Adipocyte (in vitro differentiated cells): ENCODE measurements around the gene RUNX1.
A peak's percentile ranks its signal among the peaks of the same experiment; 100 is the strongest.

Experiments
- DNase-seq: peaks from one replicate; pipeline ENCODE4 v3.0.0-alpha.2; 2015; ENCODE audit warnings: low read depth
- H3K27me3 ChIP-seq: replicated peaks from 2 replicates; pipeline ENCODE4 v1.7.0; 2013; ENCODE audit warnings: mild to moderate bottlenecking, low read length, moderate library complexity; ENCODE audit not compliant: control insufficient read depth, insufficient read depth
- H3K36me3 ChIP-seq: 2 replicates; pipeline ENCODE4 v1.7.0; 2013; ENCODE audit warnings: low read length, mild to moderate bottlenecking, moderate library complexity; ENCODE audit not compliant: control insufficient read depth, insufficient read depth, severe bottlenecking
- H3K4me1 ChIP-seq: 2 replicates; pipeline ENCODE4 v1.7.0; 2013; ENCODE audit warnings: mild to moderate bottlenecking, low read length, moderate library complexity; ENCODE audit not compliant: control insufficient read depth, insufficient read depth
- H3K4me3 ChIP-seq: 2 replicates; pipeline ENCODE4 v1.7.0; 2013; ENCODE audit warnings: mild to moderate bottlenecking, low read length, moderate library complexity
- H3K9ac ChIP-seq: 2 replicates; pipeline ENCODE4 v1.7.0; 2013; ENCODE audit warnings: mild to moderate bottlenecking, low read length, moderate library complexity
- H3K9me3 ChIP-seq: 2 replicates; pipeline ENCODE4 v1.7.0; 2013; ENCODE audit warnings: mild to moderate bottlenecking, low read length, moderate library complexity; ENCODE audit not compliant: control insufficient read depth

Gene RUNX1

GRCh38 chr21:34988625-34989024 is 60.5 kb downstream of the RUNX1 start:
- no peaks in the 10 kb centered on the region for H3K36me3 ChIP-seq
- H3K4me1 ChIP-seq = peaks cover 51% of the 10 kb centered on the region
- no peak overlapping the region for H3K4me3 ChIP-seq
- no peak for DNase-seq
- no peaks in the 10 kb centered on the region for H3K9me3 ChIP-seq
- H3K9ac ChIP-seq = no peak overlapping the region
- no peaks in the 10 kb centered on the region for H3K27me3 ChIP-seq

GRCh38 chr21:34988139-34988538 is 61.0 kb downstream of the RUNX1 start:
- H3K9me3 ChIP-seq = no peaks in the 10 kb centered on the region
- H3K4me3 ChIP-seq = no peak overlapping the region
- no peak overlapping the region for H3K9ac ChIP-seq
- H3K27me3 ChIP-seq = no peaks in the 10 kb centered on the region
- H3K4me1 ChIP-seq = peaks cover 51% of the 10 kb centered on the region
- H3K36me3 ChIP-seq = no peaks in the 10 kb centered on the region
- DNase-seq = no peak

DNA sequence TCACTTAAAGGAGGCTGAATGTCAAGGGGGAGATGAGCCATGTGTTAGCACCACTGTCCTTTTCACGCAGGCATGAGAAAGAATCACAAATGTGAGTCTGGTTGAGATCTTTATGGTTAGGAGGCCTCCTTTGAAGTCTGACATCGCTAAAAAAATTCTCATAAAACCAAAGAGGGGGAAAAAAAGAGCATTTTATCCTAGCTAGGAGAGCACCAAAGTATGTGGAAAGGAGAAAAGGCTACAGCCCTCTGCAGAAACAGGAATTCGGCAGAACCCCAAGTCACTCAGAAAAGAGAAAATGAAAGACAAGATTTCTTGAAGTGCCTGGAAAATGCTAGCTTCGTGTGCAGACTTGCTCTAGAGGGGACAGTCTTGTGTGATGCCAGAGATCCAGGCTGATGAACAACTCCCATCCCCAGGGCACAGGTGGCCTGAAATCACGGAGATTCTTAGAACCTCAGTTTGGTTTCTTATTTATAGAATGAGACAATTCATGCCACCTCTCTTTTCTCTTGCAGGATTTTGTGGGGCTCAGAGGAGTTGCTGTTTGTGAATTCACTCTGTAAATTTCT is 61.5 kb downstream of the RUNX1 start:
- no peak for DNase-seq
- Histone ChIP-seq H3K4me3 (no peak overlapping the region), H3K9ac (peak overlapping the region; percentile 58), H3K27me3 (no peaks in the 10 kb centered on the region), H3K9me3 (no peaks in the 10 kb centered on the region), H3K4me1 (peaks cover 51% of the 10 kb centered on the region), H3K36me3 (no peaks in the 10 kb centered on the region)

DNA sequence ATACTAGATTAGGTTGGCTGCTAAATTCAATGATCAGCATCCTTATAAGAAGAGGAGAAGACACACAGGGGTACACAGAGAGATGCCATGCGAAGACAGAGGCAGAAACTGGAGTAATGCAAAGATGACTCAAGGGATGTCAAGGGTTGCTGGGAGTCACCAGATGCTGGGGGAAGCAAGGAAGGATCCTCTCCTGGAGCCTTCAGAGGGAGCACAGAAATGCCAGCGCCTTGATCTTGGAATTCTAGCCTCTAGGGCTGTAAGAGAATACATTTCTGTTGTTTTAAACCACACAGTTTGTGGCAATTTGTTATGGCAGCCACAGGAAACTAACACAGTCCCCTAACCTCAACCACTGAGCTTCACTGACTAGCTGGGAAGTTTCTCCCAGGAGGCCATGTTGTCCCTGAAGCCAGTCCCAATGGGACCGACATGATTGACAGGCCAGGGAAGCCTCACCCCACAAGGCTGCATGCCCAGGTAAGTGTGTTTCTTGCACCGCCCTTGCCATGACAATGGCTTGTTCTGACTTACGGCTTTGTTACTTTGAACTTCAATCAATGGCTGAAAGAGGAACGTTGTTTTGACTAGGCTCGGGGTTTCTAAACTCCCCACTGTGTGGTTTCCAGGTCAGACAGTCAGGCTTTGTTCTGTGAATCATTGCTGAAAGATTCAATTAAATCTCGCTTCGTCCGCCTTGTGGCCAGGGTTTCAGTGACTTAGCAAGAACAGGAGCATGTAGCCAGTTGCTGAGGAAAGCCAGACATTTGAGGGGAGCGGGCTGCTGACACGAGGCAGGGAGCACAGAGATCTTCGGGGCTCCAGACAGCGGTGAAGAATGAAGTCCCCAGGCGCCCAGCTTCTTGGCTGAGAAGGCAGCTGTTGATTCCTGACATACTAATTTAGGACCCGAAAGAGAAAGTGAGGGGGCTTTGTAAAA is 62.3 kb downstream of the RUNX1 start:
- Histone ChIP-seq H3K4me3 (no peak overlapping the region), H3K9ac (peak overlapping the region; percentile 58), H3K27me3 (no peaks in the 10 kb centered on the region), H3K4me1 (peaks cover 44% of the 10 kb centered on the region), H3K9me3 (no peaks in the 10 kb centered on the region), H3K36me3 (no peaks in the 10 kb centered on the region)
- DNase-seq = peak; percentile 55

DNA sequence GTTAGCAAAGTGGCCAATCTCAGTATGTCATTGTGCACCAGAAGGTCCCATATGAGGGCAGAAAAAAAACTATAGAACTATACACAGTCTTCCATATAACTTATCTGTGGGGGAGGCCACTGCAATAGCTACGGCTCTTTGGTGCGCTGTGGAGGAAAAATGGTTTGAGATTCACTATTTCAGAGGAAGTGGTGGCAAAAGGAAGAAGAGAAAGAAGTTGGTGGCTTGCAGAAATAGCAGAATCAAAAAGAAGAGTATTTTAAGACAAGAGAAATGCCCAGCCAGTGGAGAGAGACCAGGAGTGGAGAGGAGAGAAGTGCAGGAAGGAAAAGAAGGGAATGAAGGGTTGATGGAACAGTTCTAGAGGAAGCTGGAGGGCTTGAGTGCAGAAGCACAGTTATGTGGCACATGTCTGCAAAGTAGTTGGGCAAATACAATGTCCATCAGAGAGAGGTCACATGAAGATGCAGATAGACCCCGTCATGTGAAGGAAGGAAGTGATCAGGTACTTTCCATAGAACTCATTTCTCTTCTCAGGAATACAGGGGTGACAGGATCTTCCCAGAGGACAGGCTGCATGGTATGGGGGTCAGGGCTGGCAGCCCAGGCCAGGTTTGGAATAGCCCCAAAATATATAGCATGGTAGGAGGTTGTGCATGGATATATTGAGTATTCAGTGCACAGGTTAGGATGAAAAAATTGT is 64.6 kb downstream of the RUNX1 start:
- DNase-seq = no peak
- H3K9me3 ChIP-seq = no peaks in the 10 kb centered on the region
- H3K9ac ChIP-seq = no peak overlapping the region
- no peaks in the 10 kb centered on the region for H3K27me3 ChIP-seq
- no peak overlapping the region for H3K4me3 ChIP-seq
- H3K36me3 ChIP-seq = no peaks in the 10 kb centered on the region
- H3K4me1 ChIP-seq = peaks cover 48% of the 10 kb centered on the region

- H3K4me1 ChIP-seq = peaks cover 45% of the 10 kb centered on the region
- peak; percentile 27 for DNase-seq
- no peaks in the 10 kb centered on the region for H3K9me3 ChIP-seq
- H3K9ac ChIP-seq = peak overlapping the region; percentile 3
- H3K4me3 ChIP-seq = peak overlapping the region; percentile 12
- no peaks in the 10 kb centered on the region for H3K36me3 ChIP-seq
- H3K27me3 ChIP-seq = no peaks in the 10 kb centered on the region
These were observed 65.4 kb downstream of the RUNX1 start for GRCh38 chr21:34983680-34984086.

DNA sequence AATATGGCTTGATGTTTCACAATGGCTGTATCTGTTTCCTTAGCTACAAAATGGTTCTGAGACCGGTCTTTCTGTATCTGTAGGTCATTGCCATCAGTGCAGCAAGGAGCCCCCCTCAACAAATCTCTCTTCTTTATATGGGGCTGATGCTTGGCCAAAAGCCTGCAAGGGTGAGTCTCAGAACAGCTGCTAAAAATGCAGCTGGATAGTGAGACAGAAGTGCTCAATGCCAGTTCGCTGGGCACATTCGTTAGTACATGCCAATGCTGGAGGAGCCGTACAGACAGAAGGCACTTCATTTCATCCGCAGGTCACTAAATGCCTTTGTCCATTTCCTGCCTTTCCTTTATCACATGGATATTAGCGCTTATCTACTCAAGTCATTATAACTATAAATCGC is 67.3 kb downstream of the RUNX1 start:
- no peak for DNase-seq
- H3K27me3 ChIP-seq = no peaks in the 10 kb centered on the region
- H3K9ac ChIP-seq = no peak overlapping the region
- H3K9me3 ChIP-seq = no peaks in the 10 kb centered on the region
- no peak overlapping the region for H3K4me3 ChIP-seq
- H3K36me3 ChIP-seq = no peaks in the 10 kb centered on the region
- peaks cover 37% of the 10 kb centered on the region for H3K4me1 ChIP-seq

- no peak for DNase-seq
- Histone ChIP-seq H3K4me1 (peaks cover 31% of the 10 kb centered on the region), H3K4me3 (peak overlapping the region; percentile 65), H3K36me3 (no peaks in the 10 kb centered on the region), H3K9me3 (no peaks in the 10 kb centered on the region), H3K27me3 (no peaks in the 10 kb centered on the region), H3K9ac (peak overlapping the region; percentile 75)
These were observed 68.5 kb downstream of the RUNX1 start for GRCh38 chr21:34980423-34981115.

DNA sequence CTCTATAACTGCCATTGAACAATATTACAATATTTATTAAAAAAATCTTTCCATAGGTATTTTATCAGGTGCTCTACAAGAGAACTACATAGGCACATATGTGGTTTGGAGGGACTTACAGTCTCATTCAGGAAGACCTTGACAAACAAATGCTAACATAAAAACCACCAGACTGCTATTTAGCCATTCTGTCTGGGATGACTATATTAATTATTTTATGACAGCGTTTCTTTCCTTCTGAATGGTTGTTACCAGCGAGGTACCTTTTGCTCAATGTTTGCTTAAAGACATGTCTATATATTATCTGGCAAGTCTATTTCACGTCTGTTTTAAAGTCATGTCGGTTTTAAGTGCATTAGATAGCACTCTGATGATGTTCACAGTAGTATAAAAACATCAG is 69.7 kb downstream of the RUNX1 start:
- H3K4me1 ChIP-seq = peaks cover 31% of the 10 kb centered on the region
- no peak for DNase-seq
- H3K9ac ChIP-seq = no peak overlapping the region
- H3K36me3 ChIP-seq = no peaks in the 10 kb centered on the region
- H3K27me3 ChIP-seq = no peaks in the 10 kb centered on the region
- H3K4me3 ChIP-seq = no peak overlapping the region
- no peaks in the 10 kb centered on the region for H3K9me3 ChIP-seq

DNA sequence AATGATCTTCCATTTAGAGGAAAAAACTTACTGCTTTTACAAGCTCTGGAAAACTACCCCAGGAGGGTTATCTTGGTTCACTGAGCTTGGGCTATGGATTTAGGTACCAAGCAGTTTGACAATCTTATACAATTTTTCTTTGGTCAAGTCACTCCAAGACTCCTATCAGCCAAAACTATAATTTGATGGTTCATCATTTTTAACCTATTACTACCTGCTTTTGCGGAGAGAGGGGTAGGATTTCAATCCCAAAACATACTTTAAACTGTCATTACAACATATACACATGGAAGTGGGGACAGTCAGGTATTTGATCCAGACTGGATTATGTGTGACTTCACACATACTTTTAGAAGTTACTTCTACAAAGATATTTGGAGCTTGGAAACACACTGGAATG is 71.8 kb downstream of the RUNX1 start:
- no peak overlapping the region for H3K4me3 ChIP-seq

More for the DNA sequence above, 71.8 kb downstream of the RUNX1 start:
- Histone ChIP-seq H3K9ac (no peak overlapping the region), H3K4me1 (peaks cover 13% of the 10 kb centered on the region), H3K9me3 (no peaks in the 10 kb centered on the region), H3K36me3 (no peaks in the 10 kb centered on the region), H3K27me3 (no peaks in the 10 kb centered on the region)
- no peak for DNase-seq
